Stimulated activated CD4-positive, alpha-beta T cell treated with anti-CD3 and anti-CD28 coated beads, Interleukin-4, amount 100 ng/mL, for 24 hours (primary cell): ENCODE results near the gene FMN2.

Source experiments
- DNase-seq: peaks from one replicate; pipeline ENCODE4 v3.0.0-alpha.2; 2020

Gene FMN2

GRCh38 chr1:240201931-240202330 lies 110.2 kb downstream of the FMN2 start:
- no peak for DNase-seq

- DNase-seq: no peak
These were observed 115.5 kb downstream of the FMN2 start for GRCh38 chr1:240207073-240207709.

- no peak for DNase-seq
These were observed 118.3 kb downstream of the FMN2 start for GRCh38 chr1:240210026-240210425.

GRCh38 chr1:240212556-240212955 lies 120.9 kb downstream of the FMN2 start:
- DNase-seq: no peak

GRCh38 chr1:240217403-240217802 lies 125.7 kb downstream of the FMN2 start:
- no peak for DNase-seq

- DNase-seq: no peak
These were observed 127.4 kb downstream of the FMN2 start for GRCh38 chr1:240219104-240219503.

- DNase-seq: no peak
These were observed 134.4 kb downstream of the FMN2 start for GRCh38 chr1:240226102-240226501.

- DNase-seq: no peak
These were observed 139.1 kb downstream of the FMN2 start for GRCh38 chr1:240230816-240231215.

- DNase-seq: no peak
These were observed 140.8 kb downstream of the FMN2 start for GRCh38 chr1:240232530-240232929.

- DNase-seq: no peak
These were observed 143.0 kb downstream of the FMN2 start for GRCh38 chr1:240234485-240235210.

- no peak for DNase-seq
These were observed 144.0 kb downstream of the FMN2 start for GRCh38 chr1:240235521-240236288.

- DNase-seq: no peak
These were observed 145.6 kb downstream of the FMN2 start for GRCh38 chr1:240237305-240237721.

GRCh38 chr1:240239309-240239708 lies 147.6 kb downstream of the FMN2 start:
- no peak for DNase-seq

GRCh38 chr1:240241278-240241677 lies 149.6 kb downstream of the FMN2 start:
- DNase-seq: no peak

- DNase-seq: no peak
These were observed 151.0 kb downstream of the FMN2 start for GRCh38 chr1:240242601-240243144.

- no peak for DNase-seq
These were observed 153.4 kb downstream of the FMN2 start for GRCh38 chr1:240244968-240245628.

- DNase-seq: no peak
These were observed 153.9 kb downstream of the FMN2 start for GRCh38 chr1:240245629-240246020.

- DNase-seq: no peak
These were observed 156.2 kb downstream of the FMN2 start for GRCh38 chr1:240247899-240248298.

GRCh38 chr1:240254006-240254405 lies 162.3 kb downstream of the FMN2 start:
- no peak for DNase-seq

- DNase-seq: no peak
These were observed 163.2 kb downstream of the FMN2 start for GRCh38 chr1:240254778-240255291.

GRCh38 chr1:240255922-240256321 lies 164.2 kb downstream of the FMN2 start:
- no peak for DNase-seq

GRCh38 chr1:240256836-240257503 lies 165.3 kb downstream of the FMN2 start:
- DNase-seq: no peak
